HepG2 (cell line): Measurements from ENCODE around the gene TBC1D14. TPM values are rescaled to one million over a fixed set of nuclear protein-coding genes. Genes with fewer than 3 reads are reported as not detected.

Experiments used
- ADNP ChIP-seq: sonication (generic); formaldehyde crosslinking; IDR thresholded peaks from 2 replicates; pipeline ENCODE4 v1.4.0; 2020; ENCODE audit warnings: missing genetic modification reagents
- CTCF ChIP-seq: sonication (generic); formaldehyde crosslinking; IDR thresholded peaks from 2 replicates; pipeline ENCODE4 v1.5.0; 2020; ENCODE audit warnings: mild to moderate bottlenecking, missing genetic modification reagents, moderate library complexity
- EED ChIP-seq: sonication (generic); formaldehyde crosslinking; IDR thresholded peaks from 2 replicates; pipeline ENCODE4 v1.5.0; 2020; ENCODE audit warnings: mild to moderate bottlenecking, missing genetic modification reagents
- FOXJ3 ChIP-seq: sonication (generic); formaldehyde crosslinking; IDR thresholded peaks from 2 replicates; pipeline ENCODE4 v1.4.0; 2020; ENCODE audit warnings: missing genetic modification reagents, mild to moderate bottlenecking, borderline replicate concordance
- MED1 ChIP-seq: sonication (generic); formaldehyde crosslinking; IDR thresholded peaks from 2 replicates; pipeline ENCODE4 v1.4.0; 2020; ENCODE audit warnings: missing genetic modification reagents
- NFAT5 ChIP-seq: sonication (generic); formaldehyde crosslinking; IDR thresholded peaks from 2 replicates; pipeline ENCODE4 v1.4.0; 2020; ENCODE audit warnings: missing genetic modification reagents
- PRPF4 ChIP-seq: fragments of 200-400 bp; formaldehyde crosslinking; IDR thresholded peaks from 2 replicates; pipeline ENCODE4 v1.6.1; 2016; ENCODE audit warnings: low read length, low read depth; ENCODE audit not compliant: poor library complexity, severe bottlenecking
- REST ChIP-seq, 2 experiments: IDR thresholded peaks; 2 replicates each; pipeline ENCODE4 v1.6.1; 2011 to 2012; ENCODE audit warnings: low read length in 2 of 2, borderline replicate concordance in 1 of 2, low read depth in 1 of 2, mild to moderate bottlenecking in 1 of 2, moderate library complexity in 1 of 2
- SAP130 ChIP-seq: IDR thresholded peaks from 2 replicates; pipeline ENCODE4 v1.6.1; 2016; ENCODE audit warnings: low read depth
- TBP ChIP-seq: sonication (generic); formaldehyde crosslinking; IDR thresholded peaks from 2 replicates; pipeline ENCODE4 v1.5.0; 2020; ENCODE audit warnings: missing genetic modification reagents
- TGIF2 ChIP-seq: IDR thresholded peaks from 2 replicates; pipeline ENCODE4 v1.6.1; 2016; ENCODE audit warnings: control low read depth, missing compliant biosample characterization
- ZBTB44 ChIP-seq: sonication (generic); formaldehyde crosslinking; IDR thresholded peaks from 2 replicates; pipeline ENCODE4 v1.4.0; 2020; ENCODE audit warnings: missing genetic modification reagents
- ZFP62 ChIP-seq: sonication (generic); formaldehyde crosslinking; IDR thresholded peaks from 2 replicates; pipeline ENCODE4 v1.4.0; 2020; ENCODE audit warnings: missing genetic modification reagents
- ZNF367 ChIP-seq: sonication (generic); formaldehyde crosslinking; IDR thresholded peaks from 2 replicates; pipeline ENCODE4 v1.4.0; 2020; ENCODE audit warnings: missing genetic modification reagents, borderline replicate concordance
- ZNF724P ChIP-seq: sonication (generic); formaldehyde crosslinking; IDR thresholded peaks from 2 replicates; pipeline ENCODE4 v1.8.0; 2022; ENCODE audit warnings: missing genetic modification reagents, borderline replicate concordance
- polyA plus RNA-seq, 8 experiments: library from polyadenylated mRNA; depleted of rRNA in 3 of 8; stranded (reverse) in 7 of 8; unstranded in 1 of 8; fragments of >200 nt; fragmentation: Illumina TruSeq in 4 of 8; extraction: Trizol in 4 of 8; gene quantifications; 2 replicates each; pipeline versions ENCODE4 v1.2.1 to v1.2.3, GENCODE V29; 2011 to 2016; ENCODE audit warnings: low read depth in 4 of 8, missing spikeins in 1 of 8, mixed read lengths in 1 of 8; ENCODE audit not compliant: insufficient read depth in 1 of 8
- total RNA-seq, 5 experiments: library from RNA; depleted of rRNA; stranded (reverse); fragments of >200 nt; fragmentation: Illumina TruSeq; extraction: Trizol; gene quantifications; 2 replicates each; pipeline ENCODE4 v1.2.3, GENCODE V29; 2016; ENCODE audit warnings: low read depth in 1 of 5

The TBC1D14 gene
- total and polyA plus RNA-seq, 2 of the 13 experiments (the other 11 are each of a cell fraction or from before 2014, with no cell fraction given), result 29.5 to 46.5 TPM

GRCh38 chr4:6893449-6894085, 16.1 kb upstream of the TBC1D14 start (continued):
- TF ChIP-seq ZBTB44 (CRISPR knock-in tag), result 0 out of 2 replicates have a peak, but pooled peaks have one; percentile 63
- TF ChIP-seq EED (CRISPR knock-in tag), result no peak
- peak in 1 of 2 experiments; percentile 55; a peak in 1 of 4 replicates for TF ChIP-seq REST (IDR thresholded peaks at IDR 0.05; ENCODE audit: borderline replicate concordance in 1 of 2, low read depth in 1 of 2, low read length in 2 of 2)
- TF ChIP-seq PRPF4, result no peak
- peak; percentile 98 for TF ChIP-seq MED1 (CRISPR knock-in tag)
- peak; percentile 65; the same call in 1 of the 2 replicates for TF ChIP-seq ZNF724P
- no peak for TF ChIP-seq TBP (CRISPR knock-in tag)
- no peak for TF ChIP-seq NFAT5 (CRISPR knock-in tag)
- TF ChIP-seq CTCF (CRISPR knock-in tag), result no peak
- TF ChIP-seq FOXJ3 (CRISPR knock-in tag), result peak; percentile 90; the same call in 1 of the 2 replicates
- TF ChIP-seq ADNP (CRISPR knock-in tag), result no peak
- TF ChIP-seq TGIF2 (CRISPR knock-in tag), result peak; percentile 95
- TF ChIP-seq ZFP62 (CRISPR knock-in tag), result no peak
- TF ChIP-seq ZNF367, result 0 out of 2 replicates have a peak, but pooled peaks have one; percentile 48
- TF ChIP-seq SAP130, result peak; percentile 98
